WTC11 (cell line): ENCODE results near the gene PRRC2B. TPM values are rescaled to one million over a fixed set of nuclear protein-coding genes. Genes with fewer than 3 reads are reported as not detected.

Source experiments
- ATAC-seq: fragments of 200-7000 bp; cut with Tn5 transposase; 2 replicates; pipeline ENCODE4 v1.10.0; 2021; ENCODE audit warnings: mild to moderate bottlenecking, moderate library complexity
- CTCF ChIA-PET: fragments of 300-600 bp; sonication (Branson Sonifier 250); formaldehyde crosslinking; loops from one replicate; lab custom pipeline; 2021; ENCODE audit warnings: antibody characterized with exemption; lab: Charles Lee
- POLR2A ChIA-PET: fragments of 350-600 bp; sonication (Branson Sonifier 250); formaldehyde crosslinking; loops from one replicate; lab custom pipeline; 2021; ENCODE audit warnings: antibody characterized with exemption; lab: Charles Lee
- DNase-seq: peaks from one replicate; pipeline ENCODE4 v3.0.0; 2021; ENCODE audit warnings: low spot score
- H3K27ac Mint-ChIP-seq: 2 replicates; pipeline ENCODE4 v1.8.0; 2021; ENCODE audit warnings: mixed read lengths
- H3K27me3 Mint-ChIP-seq: 2 replicates; pipeline ENCODE4 v1.8.0; 2021; ENCODE audit warnings: low read depth, mild to moderate bottlenecking, moderate library complexity, mixed read lengths
- H3K36me3 Mint-ChIP-seq: 2 replicates; pipeline ENCODE4 v1.8.0; 2021; ENCODE audit warnings: mixed read lengths
- H3K4me1 Mint-ChIP-seq: 2 replicates; pipeline ENCODE4 v1.8.0; 2022; ENCODE audit warnings: mixed read lengths
- H3K4me3 Mint-ChIP-seq: 2 replicates; pipeline ENCODE4 v1.8.0; 2021; ENCODE audit warnings: mild to moderate bottlenecking, moderate library complexity, mixed read lengths
- H3K9me3 Mint-ChIP-seq: 2 replicates; pipeline ENCODE4 v1.8.0; 2021; ENCODE audit warnings: mixed read lengths
- CDX4 ChIP-seq: fragments of 250-450 bp; sonication (Bioruptor Pico); IDR thresholded peaks from 2 replicates; pipeline ENCODE4 v1.9.0; 2021; ENCODE audit warnings: moderate library complexity, mild to moderate bottlenecking, inconsistent platforms, borderline replicate concordance
- EMX1 ChIP-seq: fragments of 250-450 bp; sonication (Bioruptor Pico); IDR thresholded peaks from 2 replicates; pipeline ENCODE4 v1.8.0; 2021; ENCODE audit warnings: mild to moderate bottlenecking
- IRF2 ChIP-seq: sonication (generic); formaldehyde crosslinking; IDR thresholded peaks from 2 replicates; pipeline ENCODE4 v1.8.0; 2022; ENCODE audit warnings: low read depth, missing genetic modification reagents, borderline replicate concordance
- MLX ChIP-seq: sonication (generic); formaldehyde crosslinking; IDR thresholded peaks from 2 replicates; pipeline ENCODE4 v1.8.1; 2023; ENCODE audit warnings: mild to moderate bottlenecking, missing genetic modification reagents, moderate library complexity
- NFYB ChIP-seq: sonication (generic); formaldehyde crosslinking; conservative IDR thresholded peaks from 2 replicates; pipeline ENCODE4 v1.8.0; 2022; ENCODE audit warnings: low read depth, missing genetic modification reagents
- OVOL2 ChIP-seq: fragments of 250-450 bp; sonication (Bioruptor Pico); IDR thresholded peaks from 2 replicates; pipeline ENCODE4 v1.9.0; 2021; ENCODE audit warnings: mild to moderate bottlenecking, borderline replicate concordance
- SP1 ChIP-seq: sonication (generic); formaldehyde crosslinking; conservative IDR thresholded peaks from 2 replicates; pipeline ENCODE4 v1.8.1; 2022; ENCODE audit warnings: missing genetic modification reagents
- ZNF138 ChIP-seq: sonication (generic); formaldehyde crosslinking; conservative IDR thresholded peaks from 2 replicates; pipeline ENCODE4 v1.8.1; 2022; ENCODE audit warnings: mild to moderate bottlenecking, moderate library complexity, missing genetic modification reagents
- ZNF317 ChIP-seq: sonication (generic); formaldehyde crosslinking; IDR thresholded peaks from 2 replicates; pipeline ENCODE4 v1.8.1; 2023; ENCODE audit warnings: low read depth, mild to moderate bottlenecking, moderate library complexity, missing genetic modification reagents, borderline replicate concordance
- ZNF416 ChIP-seq: fragments of 250-450 bp; sonication (Bioruptor Pico); IDR thresholded peaks from 2 replicates; pipeline ENCODE4 v1.9.0; 2021; ENCODE audit warnings: mild to moderate bottlenecking, inconsistent platforms
- total RNA-seq: library from RNA; stranded (reverse); gene quantifications from 3 replicates; pipeline ENCODE4 v1.2.3, GENCODE V29; 2021
- TF ChIP-seq, protein P1 (sequence below): fragments of 250-450 bp; sonication (Bioruptor Pico); IDR thresholded peaks from 2 replicates; pipeline ENCODE4 v1.9.0; 2021; ENCODE audit warnings: mild to moderate bottlenecking, borderline replicate concordance
- TF ChIP-seq, protein P2 (sequence below): sonication (generic); formaldehyde crosslinking; IDR thresholded peaks from 2 replicates; pipeline ENCODE4 v1.8.1; 2023; ENCODE audit warnings: mild to moderate bottlenecking, missing genetic modification reagents
- TF ChIP-seq, protein P3 (sequence below): fragments of 250-450 bp; sonication (Bioruptor Pico); IDR thresholded peaks from 2 replicates; pipeline ENCODE4 v2.1.2; 2022; ENCODE audit warnings: mild to moderate bottlenecking, moderate library complexity
- TF ChIP-seq, protein P4 (sequence below): sonication (generic); formaldehyde crosslinking; IDR thresholded peaks from 2 replicates; pipeline ENCODE4 v1.8.0; 2023; ENCODE audit warnings: mild to moderate bottlenecking, missing genetic modification reagents
- TF ChIP-seq, protein P5 (sequence below): fragments of 250-450 bp; sonication (Bioruptor Pico); IDR thresholded peaks from 2 replicates; pipeline ENCODE4 v1.9.0; 2021; ENCODE audit warnings: mild to moderate bottlenecking

PRRC2B gene
- total RNA-seq, 1 experiment from 2014 or later: 272 TPM

- no peak for TF ChIP-seq SP1
- TF ChIP-seq ZNF317: no peak
- no peak for TF ChIP-seq CDX4 (CRISPR knock-in tag)
- TF ChIP-seq, protein P1, sequence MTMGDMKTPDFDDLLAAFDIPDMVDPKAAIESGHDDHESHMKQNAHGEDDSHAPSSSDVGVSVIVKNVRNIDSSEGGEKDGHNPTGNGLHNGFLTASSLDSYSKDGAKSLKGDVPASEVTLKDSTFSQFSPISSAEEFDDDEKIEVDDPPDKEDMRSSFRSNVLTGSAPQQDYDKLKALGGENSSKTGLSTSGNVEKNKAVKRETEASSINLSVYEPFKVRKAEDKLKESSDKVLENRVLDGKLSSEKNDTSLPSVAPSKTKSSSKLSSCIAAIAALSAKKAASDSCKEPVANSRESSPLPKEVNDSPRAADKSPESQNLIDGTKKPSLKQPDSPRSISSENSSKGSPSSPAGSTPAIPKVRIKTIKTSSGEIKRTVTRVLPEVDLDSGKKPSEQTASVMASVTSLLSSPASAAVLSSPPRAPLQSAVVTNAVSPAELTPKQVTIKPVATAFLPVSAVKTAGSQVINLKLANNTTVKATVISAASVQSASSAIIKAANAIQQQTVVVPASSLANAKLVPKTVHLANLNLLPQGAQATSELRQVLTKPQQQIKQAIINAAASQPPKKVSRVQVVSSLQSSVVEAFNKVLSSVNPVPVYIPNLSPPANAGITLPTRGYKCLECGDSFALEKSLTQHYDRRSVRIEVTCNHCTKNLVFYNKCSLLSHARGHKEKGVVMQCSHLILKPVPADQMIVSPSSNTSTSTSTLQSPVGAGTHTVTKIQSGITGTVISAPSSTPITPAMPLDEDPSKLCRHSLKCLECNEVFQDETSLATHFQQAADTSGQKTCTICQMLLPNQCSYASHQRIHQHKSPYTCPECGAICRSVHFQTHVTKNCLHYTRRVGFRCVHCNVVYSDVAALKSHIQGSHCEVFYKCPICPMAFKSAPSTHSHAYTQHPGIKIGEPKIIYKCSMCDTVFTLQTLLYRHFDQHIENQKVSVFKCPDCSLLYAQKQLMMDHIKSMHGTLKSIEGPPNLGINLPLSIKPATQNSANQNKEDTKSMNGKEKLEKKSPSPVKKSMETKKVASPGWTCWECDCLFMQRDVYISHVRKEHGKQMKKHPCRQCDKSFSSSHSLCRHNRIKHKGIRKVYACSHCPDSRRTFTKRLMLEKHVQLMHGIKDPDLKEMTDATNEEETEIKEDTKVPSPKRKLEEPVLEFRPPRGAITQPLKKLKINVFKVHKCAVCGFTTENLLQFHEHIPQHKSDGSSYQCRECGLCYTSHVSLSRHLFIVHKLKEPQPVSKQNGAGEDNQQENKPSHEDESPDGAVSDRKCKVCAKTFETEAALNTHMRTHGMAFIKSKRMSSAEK (CRISPR knock-in tag): no peak
- TF ChIP-seq ZNF416: no peak
- no peak for TF ChIP-seq ZNF138 (CRISPR knock-in tag)
These were observed 11.1 kb downstream of the PRRC2B start (continued) for GRCh38 chr9:131404987-131405386.

DNA sequence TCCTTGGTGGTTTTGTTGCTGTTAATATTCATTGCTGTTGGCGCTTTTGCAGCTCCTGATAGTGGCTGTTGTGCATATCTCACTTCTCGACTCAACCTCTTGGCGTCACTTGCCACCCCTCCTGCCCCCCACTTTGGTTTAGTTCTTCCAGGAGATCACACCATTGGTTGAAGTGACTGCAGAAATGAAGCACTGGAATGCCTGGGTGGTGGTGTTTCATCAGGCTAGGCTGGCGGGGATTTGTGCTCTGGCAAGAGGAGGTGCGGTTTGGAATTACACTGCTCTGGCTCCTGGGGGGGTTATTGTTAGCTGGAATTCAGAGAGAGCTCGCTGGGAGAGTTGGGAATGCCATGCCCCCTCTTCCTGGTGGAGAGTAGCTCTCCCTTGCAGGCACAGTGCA lies 11.5 kb downstream of the PRRC2B start:
- DNase-seq (peak; percentile 72), ATAC-seq (peak; percentile 62)
- no peak for TF ChIP-seq SP1
- TF ChIP-seq, protein P2, sequence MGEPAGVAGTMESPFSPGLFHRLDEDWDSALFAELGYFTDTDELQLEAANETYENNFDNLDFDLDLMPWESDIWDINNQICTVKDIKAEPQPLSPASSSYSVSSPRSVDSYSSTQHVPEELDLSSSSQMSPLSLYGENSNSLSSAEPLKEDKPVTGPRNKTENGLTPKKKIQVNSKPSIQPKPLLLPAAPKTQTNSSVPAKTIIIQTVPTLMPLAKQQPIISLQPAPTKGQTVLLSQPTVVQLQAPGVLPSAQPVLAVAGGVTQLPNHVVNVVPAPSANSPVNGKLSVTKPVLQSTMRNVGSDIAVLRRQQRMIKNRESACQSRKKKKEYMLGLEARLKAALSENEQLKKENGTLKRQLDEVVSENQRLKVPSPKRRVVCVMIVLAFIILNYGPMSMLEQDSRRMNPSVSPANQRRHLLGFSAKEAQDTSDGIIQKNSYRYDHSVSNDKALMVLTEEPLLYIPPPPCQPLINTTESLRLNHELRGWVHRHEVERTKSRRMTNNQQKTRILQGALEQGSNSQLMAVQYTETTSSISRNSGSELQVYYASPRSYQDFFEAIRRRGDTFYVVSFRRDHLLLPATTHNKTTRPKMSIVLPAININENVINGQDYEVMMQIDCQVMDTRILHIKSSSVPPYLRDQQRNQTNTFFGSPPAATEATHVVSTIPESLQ (CRISPR knock-in tag): no peak
- no peak for TF ChIP-seq MLX (CRISPR knock-in tag)
- no peak for TF ChIP-seq IRF2
- TF ChIP-seq, protein P3, sequence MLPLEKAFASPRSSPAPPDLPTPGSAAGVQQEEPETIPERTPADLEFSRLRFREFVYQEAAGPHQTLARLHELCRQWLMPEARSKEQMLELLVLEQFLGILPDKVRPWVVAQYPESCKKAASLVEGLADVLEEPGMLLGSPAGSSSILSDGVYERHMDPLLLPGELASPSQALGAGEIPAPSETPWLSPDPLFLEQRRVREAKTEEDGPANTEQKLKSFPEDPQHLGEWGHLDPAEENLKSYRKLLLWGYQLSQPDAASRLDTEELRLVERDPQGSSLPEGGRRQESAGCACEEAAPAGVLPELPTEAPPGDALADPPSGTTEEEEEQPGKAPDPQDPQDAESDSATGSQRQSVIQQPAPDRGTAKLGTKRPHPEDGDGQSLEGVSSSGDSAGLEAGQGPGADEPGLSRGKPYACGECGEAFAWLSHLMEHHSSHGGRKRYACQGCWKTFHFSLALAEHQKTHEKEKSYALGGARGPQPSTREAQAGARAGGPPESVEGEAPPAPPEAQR (CRISPR knock-in tag): no peak
- TF ChIP-seq, protein P4, sequence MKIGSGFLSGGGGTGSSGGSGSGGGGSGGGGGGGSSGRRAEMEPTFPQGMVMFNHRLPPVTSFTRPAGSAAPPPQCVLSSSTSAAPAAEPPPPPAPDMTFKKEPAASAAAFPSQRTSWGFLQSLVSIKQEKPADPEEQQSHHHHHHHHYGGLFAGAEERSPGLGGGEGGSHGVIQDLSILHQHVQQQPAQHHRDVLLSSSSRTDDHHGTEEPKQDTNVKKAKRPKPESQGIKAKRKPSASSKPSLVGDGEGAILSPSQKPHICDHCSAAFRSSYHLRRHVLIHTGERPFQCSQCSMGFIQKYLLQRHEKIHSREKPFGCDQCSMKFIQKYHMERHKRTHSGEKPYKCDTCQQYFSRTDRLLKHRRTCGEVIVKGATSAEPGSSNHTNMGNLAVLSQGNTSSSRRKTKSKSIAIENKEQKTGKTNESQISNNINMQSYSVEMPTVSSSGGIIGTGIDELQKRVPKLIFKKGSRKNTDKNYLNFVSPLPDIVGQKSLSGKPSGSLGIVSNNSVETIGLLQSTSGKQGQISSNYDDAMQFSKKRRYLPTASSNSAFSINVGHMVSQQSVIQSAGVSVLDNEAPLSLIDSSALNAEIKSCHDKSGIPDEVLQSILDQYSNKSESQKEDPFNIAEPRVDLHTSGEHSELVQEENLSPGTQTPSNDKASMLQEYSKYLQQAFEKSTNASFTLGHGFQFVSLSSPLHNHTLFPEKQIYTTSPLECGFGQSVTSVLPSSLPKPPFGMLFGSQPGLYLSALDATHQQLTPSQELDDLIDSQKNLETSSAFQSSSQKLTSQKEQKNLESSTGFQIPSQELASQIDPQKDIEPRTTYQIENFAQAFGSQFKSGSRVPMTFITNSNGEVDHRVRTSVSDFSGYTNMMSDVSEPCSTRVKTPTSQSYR (CRISPR knock-in tag): no peak
- no peak for TF ChIP-seq CDX4 (CRISPR knock-in tag)
- no peak for TF ChIP-seq NFYB (CRISPR knock-in tag)
- TF ChIP-seq, protein P5, sequence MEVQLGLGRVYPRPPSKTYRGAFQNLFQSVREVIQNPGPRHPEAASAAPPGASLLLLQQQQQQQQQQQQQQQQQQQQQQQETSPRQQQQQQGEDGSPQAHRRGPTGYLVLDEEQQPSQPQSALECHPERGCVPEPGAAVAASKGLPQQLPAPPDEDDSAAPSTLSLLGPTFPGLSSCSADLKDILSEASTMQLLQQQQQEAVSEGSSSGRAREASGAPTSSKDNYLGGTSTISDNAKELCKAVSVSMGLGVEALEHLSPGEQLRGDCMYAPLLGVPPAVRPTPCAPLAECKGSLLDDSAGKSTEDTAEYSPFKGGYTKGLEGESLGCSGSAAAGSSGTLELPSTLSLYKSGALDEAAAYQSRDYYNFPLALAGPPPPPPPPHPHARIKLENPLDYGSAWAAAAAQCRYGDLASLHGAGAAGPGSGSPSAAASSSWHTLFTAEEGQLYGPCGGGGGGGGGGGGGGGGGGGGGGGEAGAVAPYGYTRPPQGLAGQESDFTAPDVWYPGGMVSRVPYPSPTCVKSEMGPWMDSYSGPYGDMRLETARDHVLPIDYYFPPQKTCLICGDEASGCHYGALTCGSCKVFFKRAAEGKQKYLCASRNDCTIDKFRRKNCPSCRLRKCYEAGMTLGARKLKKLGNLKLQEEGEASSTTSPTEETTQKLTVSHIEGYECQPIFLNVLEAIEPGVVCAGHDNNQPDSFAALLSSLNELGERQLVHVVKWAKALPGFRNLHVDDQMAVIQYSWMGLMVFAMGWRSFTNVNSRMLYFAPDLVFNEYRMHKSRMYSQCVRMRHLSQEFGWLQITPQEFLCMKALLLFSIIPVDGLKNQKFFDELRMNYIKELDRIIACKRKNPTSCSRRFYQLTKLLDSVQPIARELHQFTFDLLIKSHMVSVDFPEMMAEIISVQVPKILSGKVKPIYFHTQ (CRISPR knock-in tag): no peak
- no peak for TF ChIP-seq EMX1
- TF ChIP-seq OVOL2 (CRISPR knock-in tag): no peak
- peaks cover 95% of the 10 kb centered on the region for H3K4me1 Mint-ChIP-seq
- H3K9me3 Mint-ChIP-seq: no peaks in the 10 kb centered on the region
- H3K36me3 Mint-ChIP-seq: peaks cover 5% of the 10 kb centered on the region
- peak overlapping the region; percentile 51 for H3K4me3 Mint-ChIP-seq
- ChIA-PET POLR2A (interaction anchor here (0.7 to 2.5 kb wide), 6 partner anchors 8 to 32 kb away, joined by 3 to 15 read pairs (median 5); no protein-coding TSS in a partner anchor), CTCF (interaction anchor here (0.5 to 8.8 kb wide), 12 partner anchors 8 to 72 kb away, joined by 3 to 72 read pairs (median 4); no protein-coding TSS in a partner anchor)
- peak overlapping the region; percentile 99 for H3K27ac Mint-ChIP-seq
- no peaks in the 10 kb centered on the region for H3K27me3 Mint-ChIP-seq
